Neural cell (in vitro differentiated cells): ENCODE measurements around the gene CTXND1.

ENCODE experiments used
- EP300 ChIP-seq: fragments of 450-650 bp; conservative IDR thresholded peaks from 2 replicates; pipeline ENCODE4 v1.6.1; 2014; ENCODE audit warnings: antibody characterized with exemption, mild to moderate bottlenecking, moderate library complexity; ENCODE audit not compliant: poor library complexity, severe bottlenecking
- TF ChIP-seq, protein P1 (sequence below): fragments of 450-650 bp; IDR thresholded peaks from 2 replicates; pipeline ENCODE4 v1.5.1; 2014; ENCODE audit warnings: antibody characterized with exemption, mild to moderate bottlenecking, moderate library complexity; ENCODE audit not compliant: poor library complexity, severe bottlenecking

DNA sequence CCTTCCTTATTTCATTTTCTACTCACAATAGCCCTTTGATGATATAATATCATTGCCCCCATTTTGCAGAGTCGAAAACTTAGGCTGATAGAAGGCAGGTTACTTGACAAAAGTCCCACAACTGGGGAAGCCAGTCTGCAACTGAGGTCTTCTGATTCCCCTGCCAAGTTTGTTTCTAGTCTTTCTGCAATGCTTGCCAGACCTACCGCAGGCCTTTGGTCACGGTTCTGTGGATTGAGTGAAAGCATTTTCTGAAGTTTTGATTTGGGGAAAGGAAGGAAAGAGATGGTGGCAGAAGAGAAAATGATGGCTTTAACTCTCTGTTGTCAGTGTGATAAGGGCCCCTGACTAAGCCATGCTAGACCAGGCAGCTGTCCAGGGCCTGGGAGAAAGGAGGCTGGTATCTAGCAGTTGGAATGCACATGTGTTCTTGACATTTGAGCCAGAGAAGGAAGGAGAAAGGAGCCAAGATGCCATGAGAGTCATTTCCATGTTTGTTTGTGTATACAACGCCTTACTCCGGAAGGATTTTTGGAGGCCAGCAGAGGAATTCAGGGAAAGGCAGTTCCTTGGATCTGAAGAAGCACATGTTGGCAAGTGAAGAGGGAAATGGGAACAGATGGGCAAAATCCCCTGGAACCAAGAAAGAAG is 69.3 kb downstream of the CTXND1 start:
- TF ChIP-seq, protein P1, sequence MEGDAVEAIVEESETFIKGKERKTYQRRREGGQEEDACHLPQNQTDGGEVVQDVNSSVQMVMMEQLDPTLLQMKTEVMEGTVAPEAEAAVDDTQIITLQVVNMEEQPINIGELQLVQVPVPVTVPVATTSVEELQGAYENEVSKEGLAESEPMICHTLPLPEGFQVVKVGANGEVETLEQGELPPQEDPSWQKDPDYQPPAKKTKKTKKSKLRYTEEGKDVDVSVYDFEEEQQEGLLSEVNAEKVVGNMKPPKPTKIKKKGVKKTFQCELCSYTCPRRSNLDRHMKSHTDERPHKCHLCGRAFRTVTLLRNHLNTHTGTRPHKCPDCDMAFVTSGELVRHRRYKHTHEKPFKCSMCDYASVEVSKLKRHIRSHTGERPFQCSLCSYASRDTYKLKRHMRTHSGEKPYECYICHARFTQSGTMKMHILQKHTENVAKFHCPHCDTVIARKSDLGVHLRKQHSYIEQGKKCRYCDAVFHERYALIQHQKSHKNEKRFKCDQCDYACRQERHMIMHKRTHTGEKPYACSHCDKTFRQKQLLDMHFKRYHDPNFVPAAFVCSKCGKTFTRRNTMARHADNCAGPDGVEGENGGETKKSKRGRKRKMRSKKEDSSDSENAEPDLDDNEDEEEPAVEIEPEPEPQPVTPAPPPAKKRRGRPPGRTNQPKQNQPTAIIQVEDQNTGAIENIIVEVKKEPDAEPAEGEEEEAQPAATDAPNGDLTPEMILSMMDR, result no peak
- TF ChIP-seq EP300, result no peak
